Measurements from ENCODE around the gene LVRN.

LVRN gene

GRCh38 chr5:116032094-116032517 lies 69.8 kb downstream of the LVRN start, which contains the start of gene ARL14EPL:
ARL14EPL (plus strand) TSS chr5:116032472; CDS start chr5:116051466, 18,994 bp downstream.
- peak; percentile 55 for DNase-seq (ENCODE audit: extremely low read depth, low read depth)
- peak; percentile 78 for TF ChIP-seq CTCF (IDR thresholded peaks at IDR 0.05; ENCODE audit: low read depth, low read length)

- DNase-seq (ENCODE audit: extremely low read depth, low read depth): no peak
- TF ChIP-seq CTCF (IDR thresholded peaks at IDR 0.05; ENCODE audit: low read depth, low read length): no peak
Observed at GRCh38 chr5:116032991-116033390, 70.7 kb downstream of the LVRN start.

GRCh38 chr5:116035123-116035522 lies 72.8 kb downstream of the LVRN start:
- no peak for TF ChIP-seq CTCF (IDR thresholded peaks at IDR 0.05; ENCODE audit: low read depth, low read length)
- DNase-seq (ENCODE audit: extremely low read depth, low read depth): no peak

GRCh38 chr5:116037236-116037822 lies 75.1 kb downstream of the LVRN start:
- DNase-seq (ENCODE audit: extremely low read depth, low read depth): no peak
- peak; percentile 8 for TF ChIP-seq CTCF (IDR thresholded peaks at IDR 0.05; ENCODE audit: low read depth, low read length)

- DNase-seq (ENCODE audit: extremely low read depth, low read depth): no peak
- TF ChIP-seq CTCF (IDR thresholded peaks at IDR 0.05; ENCODE audit: low read depth, low read length): no peak
Observed at GRCh38 chr5:116038817-116039216, 76.5 kb downstream of the LVRN start.

- no peak for TF ChIP-seq CTCF (IDR thresholded peaks at IDR 0.05; ENCODE audit: low read depth, low read length)
- no peak for DNase-seq (ENCODE audit: extremely low read depth, low read depth)
Observed at GRCh38 chr5:116042375-116042774, 80.1 kb downstream of the LVRN start.

- no peak for DNase-seq (ENCODE audit: extremely low read depth, low read depth)
- TF ChIP-seq CTCF (IDR thresholded peaks at IDR 0.05; ENCODE audit: low read depth, low read length): no peak
Observed at GRCh38 chr5:116044073-116044472, 81.8 kb downstream of the LVRN start.
